ENCODE results near the gene KLF9. TPM values are rescaled to one million over a fixed set of nuclear protein-coding genes. Genes with fewer than 3 reads are reported as not detected.

The KLF9 gene
- total and polyA plus RNA-seq, 9 of the 15 experiments (the other 6 are each of a cell fraction or from before 2014, with no cell fraction given), result 3.3 to 11.9 (median 6.9) TPM

- no peak for TF ChIP-seq DACH1 (IDR thresholded peaks at IDR 0.05; ENCODE audit: partially characterized antibody)
- peak; percentile 38; the same call in 1 of the 2 replicates for TF ChIP-seq ZNF24 (IDR thresholded peaks at IDR 0.05)
- TF ChIP-seq CTCF (IDR thresholded peaks at IDR 0.05 in 2 of 3, conservative IDR thresholded peaks at IDR 0.05 in 1 of 3; ENCODE audit: insufficient read depth in 2 of 3, low read depth in 1 of 3, low read length in 3 of 3), result no peak
- no peak for TF ChIP-seq NFYB (IDR thresholded peaks at IDR 0.05; ENCODE audit: extremely low read depth, insufficient read length)
- TF ChIP-seq ELF1 (tag; IDR thresholded peaks at IDR 0.05), result peak; percentile 87
- no peak for TF ChIP-seq POLR2A (conservative IDR thresholded peaks at IDR 0.05)
- TF ChIP-seq HDAC1 (IDR thresholded peaks at IDR 0.05), result peak in 1 of 2 experiments; percentile 95; a peak in 2 of 4 replicates
- TF ChIP-seq MAFK (IDR thresholded peaks at IDR 0.05; ENCODE audit: low read length), result no peak
- no peak for TF ChIP-seq PPARD (CRISPR knock-in tag; IDR thresholded peaks at IDR 0.05)
- TF ChIP-seq TBL1XR1 (IDR thresholded peaks at IDR 0.05; ENCODE audit: low read length in 2 of 2), result peak; percentile 80; a peak in 3 of 4 replicates
- TF ChIP-seq JUN (IDR thresholded peaks at IDR 0.05; ENCODE audit: borderline replicate concordance, low read depth, low read length), result peak; percentile 5; the same call in 1 of the 2 replicates
- no peak for TF ChIP-seq JUN (CRISPR knock-in tag; IDR thresholded peaks at IDR 0.05; ENCODE audit: borderline replicate concordance)
- TF ChIP-seq RERE (CRISPR knock-in tag; IDR thresholded peaks at IDR 0.05; ENCODE audit: borderline replicate concordance), result no peak
- TF ChIP-seq USF1 (CRISPR knock-in tag; IDR thresholded peaks at IDR 0.05), result no peak
- TF ChIP-seq FOXA3 (CRISPR knock-in tag; conservative IDR thresholded peaks at IDR 0.05 in 1 of 2, IDR thresholded peaks at IDR 0.05 in 1 of 2), result peak in 1 of 2 experiments; percentile 49; a peak in 1 of 4 replicates
- TF ChIP-seq POLR3G (IDR thresholded peaks at IDR 0.05; ENCODE audit: extremely low read depth, insufficient read length, insufficient replicate concordance), result no peak
- no peak for TF ChIP-seq CEBPG (CRISPR knock-in tag; IDR thresholded peaks at IDR 0.05)
- no peak for TF ChIP-seq CEBPG (tag; conservative IDR thresholded peaks at IDR 0.05 in 1 of 2, IDR thresholded peaks at IDR 0.05 in 1 of 2)
- no peak for TF ChIP-seq MCM7 (IDR thresholded peaks at IDR 0.05)
Observed at GRCh38 chr9:70398145-70398556, 16.3 kb downstream of the KLF9 start (continued).
